HG03460 (cell line): ENCODE data around the gene STON1.
"Not testable (repeated sequence)": the region's sequence is repeated elsewhere in the genome, so short reads cannot be mapped to it uniquely, and the experiment has no call there.

ENCODE experiments used
- ATAC-seq: cut with Tn5 transposase; IDR thresholded peaks from one replicate; pipeline ENCODE4 v1.9.1; 2021; ENCODE audit not compliant: unreplicated experiment

STON1 gene

DNA sequence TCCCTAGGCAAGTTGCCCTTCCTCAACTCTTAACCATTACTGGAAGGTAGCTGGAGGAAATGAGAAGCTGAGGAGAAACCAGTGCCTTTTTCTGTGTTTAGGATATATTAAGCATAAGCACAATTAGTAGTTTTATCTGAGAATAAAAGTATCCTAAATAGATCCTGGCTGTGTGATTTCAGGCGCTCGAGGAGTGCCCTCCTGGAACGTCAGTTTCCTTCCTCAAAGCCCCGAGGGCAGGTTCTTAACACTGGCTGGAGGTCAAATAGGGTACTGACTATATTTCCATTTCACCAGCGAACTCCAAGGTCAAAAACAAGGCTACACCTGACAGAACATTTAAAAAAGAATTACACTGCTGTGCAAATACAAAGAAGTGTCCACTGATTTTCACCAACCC, 1.5 kb upstream of the STON1 start:
- no peak for ATAC-seq

DNA sequence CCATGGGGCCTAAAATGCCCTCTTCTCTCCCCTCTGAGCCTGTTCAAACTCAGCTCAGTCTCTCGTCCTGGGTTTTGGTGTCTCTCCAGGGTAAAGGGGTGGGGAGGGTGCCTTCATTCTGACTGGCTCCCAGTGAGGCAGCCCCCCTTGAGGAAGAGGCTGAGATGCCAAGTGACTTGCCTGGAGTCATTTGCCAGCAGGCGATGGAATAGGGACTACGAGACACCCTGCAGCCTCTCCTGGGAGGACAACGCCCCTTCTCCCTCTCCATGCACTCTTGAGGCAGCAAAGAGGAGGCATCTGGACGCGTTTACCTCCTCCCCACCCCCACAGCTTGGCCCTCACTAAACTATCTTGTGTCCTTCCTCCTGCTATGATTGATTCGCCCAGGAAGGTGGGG, 760 bp upstream of the STON1 start:
- ATAC-seq = no peak

DNA sequence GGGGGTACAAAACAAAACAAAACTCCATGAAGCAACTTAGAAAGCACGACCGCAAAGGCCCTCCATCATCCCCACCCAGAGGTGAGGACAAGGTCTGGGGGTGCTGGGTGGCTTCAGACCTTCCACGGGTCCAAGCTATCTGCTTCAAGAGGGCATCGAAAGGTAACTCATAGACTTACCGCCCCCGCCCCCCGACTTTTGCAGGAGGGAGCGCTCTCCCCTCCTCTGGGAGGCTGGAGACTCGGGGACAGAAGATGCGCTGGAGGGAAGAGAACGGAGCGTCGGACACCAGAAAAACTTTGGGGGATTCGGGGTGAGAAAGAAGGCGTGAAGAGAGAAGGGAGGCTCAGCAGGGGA, 300 bp upstream of the STON1 start:
- no peak for ATAC-seq

DNA sequence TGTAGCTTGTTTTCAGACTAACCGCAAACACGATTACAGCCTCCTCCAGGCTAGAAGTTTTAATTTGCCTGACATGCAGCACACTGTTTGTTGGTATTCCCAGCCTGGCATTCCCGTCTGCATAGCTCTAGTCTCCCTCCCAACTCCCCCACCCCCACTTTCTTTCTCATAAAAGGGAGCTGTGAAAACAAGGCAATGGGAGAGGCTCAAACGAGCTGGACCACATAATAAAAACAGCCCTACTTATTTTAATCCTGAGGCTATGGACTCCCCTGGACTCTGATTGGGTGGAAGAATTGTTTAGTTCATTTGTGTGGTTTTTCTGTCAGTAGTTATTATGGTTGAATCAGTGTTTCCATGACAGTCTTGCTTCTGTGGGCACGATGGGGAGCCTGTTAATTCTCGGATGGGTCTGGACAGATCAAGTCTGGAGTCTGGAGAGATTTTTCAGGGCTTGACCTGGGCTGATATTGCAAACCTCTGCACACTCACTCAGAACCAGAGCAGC, 1.2 kb downstream of the STON1 start:
- no peak for ATAC-seq

DNA sequence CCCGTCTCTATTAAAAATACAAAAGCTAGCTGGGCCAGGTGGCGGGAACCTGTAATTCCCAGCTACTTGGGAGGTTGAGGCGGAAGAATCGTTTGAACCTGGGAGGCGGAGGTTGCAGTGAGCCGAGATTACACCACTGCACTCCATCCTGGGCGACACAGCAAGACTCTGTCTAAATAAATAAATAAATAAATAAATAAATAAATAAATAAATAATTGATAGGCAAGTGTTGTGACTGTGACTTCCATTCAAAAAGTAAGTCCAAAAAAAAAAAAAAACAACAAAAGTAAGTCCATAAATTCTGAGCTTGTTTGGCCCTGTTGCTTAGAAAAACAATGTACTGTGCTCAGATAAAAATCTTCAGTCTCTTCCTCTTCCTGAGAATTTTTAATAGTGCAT, 2.2 kb downstream of the STON1 start:
- ATAC-seq = no peak

DNA sequence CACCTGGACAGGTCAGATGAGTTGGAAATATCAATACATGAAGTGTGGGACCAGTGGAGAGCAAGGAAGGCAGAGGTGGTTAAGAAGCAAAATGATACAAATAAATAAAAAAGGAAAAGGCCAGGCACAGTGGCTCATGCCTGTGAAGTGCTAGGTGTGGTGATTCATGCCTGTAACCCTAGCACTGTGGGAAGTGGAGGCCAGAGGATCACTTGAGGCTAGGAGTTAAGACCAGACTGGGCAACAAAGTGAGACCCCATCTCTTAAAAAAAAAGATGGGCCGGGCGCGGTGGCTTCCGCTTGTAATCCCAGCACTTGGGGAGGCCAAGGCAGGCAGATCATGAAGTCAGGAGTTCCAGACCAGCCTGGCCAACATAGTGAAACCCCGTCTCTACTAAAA, 2.9 kb downstream of the STON1 start:
- ATAC-seq = no peak

DNA sequence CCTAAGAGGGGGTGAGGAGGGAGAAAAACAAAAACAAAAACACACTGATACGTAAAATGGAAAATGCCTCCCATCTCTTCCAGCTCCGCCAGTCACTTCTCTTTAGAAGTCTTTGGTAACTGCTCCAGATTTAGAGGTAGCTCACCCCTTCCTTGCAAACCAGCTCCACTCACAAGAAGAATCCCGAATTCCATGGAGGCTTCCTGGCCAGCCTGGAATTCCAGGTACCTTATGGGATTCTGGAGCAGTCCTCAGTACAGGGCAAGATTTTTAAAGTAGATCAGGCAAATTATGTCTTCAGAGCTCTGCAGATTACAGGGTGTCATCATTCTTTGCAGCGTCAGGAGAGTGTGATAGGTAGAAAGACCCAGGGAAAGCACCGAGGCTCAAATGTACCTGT, 4.8 kb downstream of the STON1 start:
- ATAC-seq = no peak

DNA sequence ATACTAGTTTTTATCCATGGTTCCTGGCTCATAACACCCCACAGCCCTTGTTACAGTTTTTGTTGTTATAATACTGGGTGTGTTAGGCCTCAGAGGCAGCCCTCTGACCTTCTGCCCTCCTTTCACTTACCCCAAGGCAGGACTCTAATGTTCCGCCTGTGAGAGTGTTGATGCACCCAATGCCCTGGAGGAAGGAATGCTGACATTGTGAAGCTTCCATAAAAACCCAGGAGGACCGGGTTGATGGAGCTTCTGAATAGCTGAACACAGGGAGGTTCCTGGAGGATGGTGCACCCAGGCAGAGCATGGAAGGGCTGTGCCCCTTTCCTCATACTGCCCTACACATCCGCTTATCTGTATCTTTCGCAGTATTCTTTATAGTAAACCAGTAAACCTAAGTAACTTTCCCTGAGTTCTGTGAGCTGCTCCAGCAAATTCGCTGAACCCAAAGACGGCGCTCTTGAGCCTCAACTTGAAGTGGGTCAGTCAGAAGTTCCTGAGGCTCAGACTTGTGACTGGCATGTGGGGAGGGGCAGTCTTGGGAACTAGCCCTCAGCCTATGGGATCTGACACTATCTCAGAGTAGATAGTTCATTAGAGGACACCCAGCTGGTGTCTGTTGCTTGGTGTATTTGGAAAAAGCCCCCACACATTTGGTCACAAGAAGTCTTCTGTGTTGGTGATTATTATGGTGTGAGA, 10.4 kb downstream of the STON1 start:
- no peak for ATAC-seq

DNA sequence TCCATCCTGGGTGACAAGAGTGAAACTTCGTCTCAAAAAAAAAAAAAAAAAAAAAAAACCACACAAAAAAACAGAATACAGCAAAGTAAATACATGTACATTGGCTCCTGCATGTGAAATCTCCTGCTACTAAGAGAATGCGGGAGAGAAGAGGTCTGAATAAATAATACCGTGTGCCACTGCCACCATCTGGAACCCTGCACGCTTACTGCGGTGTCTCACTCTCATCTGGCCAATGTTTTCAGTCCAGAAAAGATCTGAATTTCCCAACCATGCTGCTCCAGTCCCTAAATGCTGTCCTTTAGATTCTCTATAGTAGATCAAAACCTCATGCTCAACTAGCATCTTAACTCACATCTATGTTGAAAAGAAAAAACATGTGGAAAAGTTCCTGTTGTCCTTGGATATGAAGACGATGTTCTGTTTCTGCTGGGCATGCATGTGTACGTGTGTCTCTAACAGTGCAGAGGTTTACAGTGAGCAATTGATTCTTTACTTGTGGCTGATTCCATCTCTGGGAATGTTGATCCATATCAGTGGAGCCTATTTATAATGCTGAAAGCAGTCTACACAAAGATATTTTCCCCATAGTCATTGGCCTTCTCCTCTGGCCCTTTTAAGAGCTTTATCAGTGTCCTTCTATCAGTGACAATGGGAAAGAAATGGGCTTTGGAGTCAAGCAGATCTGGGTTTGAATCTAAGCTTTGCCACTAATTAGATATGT, 11.9 kb downstream of the STON1 start:
- no peak for ATAC-seq

DNA sequence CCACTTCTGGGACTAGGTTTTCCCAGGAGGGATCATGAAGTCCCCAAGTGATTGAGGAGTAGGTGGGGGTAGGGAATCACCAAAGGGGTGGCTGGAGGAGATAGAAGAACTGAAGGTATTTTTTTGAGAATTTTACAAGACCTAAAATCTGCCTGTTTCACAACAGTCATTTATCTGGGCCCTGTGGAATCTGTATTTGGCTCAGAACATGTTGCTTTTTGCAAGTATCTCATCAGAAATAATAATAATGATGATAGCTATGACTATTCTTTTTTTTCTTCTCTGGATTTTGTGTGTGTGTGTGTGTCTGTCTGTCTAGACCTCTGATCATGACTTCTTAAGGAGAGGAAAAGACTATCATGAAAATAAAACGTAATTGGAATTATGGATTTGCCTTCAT, 13.9 kb downstream of the STON1 start:
- no peak for ATAC-seq

DNA sequence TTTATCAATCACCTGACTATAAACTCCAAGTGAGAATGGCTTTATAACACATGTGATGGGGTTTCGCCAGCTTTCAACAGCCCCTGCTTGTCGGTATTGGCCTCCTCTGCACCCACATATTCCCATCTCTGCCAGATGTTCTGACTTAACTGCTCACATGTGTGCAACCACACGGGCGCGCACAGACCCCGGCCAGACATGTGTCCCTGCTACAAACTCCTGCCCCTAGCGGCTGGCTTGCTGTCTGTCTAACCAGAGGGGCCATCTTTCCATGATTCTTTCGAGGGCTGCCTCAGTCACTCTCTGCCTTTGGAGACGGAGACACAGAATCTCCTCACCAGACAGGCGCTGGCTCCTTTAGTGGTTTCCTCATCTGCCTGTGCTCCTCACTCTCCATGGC, 15.3 kb downstream of the STON1 start:
- ATAC-seq = no peak

DNA sequence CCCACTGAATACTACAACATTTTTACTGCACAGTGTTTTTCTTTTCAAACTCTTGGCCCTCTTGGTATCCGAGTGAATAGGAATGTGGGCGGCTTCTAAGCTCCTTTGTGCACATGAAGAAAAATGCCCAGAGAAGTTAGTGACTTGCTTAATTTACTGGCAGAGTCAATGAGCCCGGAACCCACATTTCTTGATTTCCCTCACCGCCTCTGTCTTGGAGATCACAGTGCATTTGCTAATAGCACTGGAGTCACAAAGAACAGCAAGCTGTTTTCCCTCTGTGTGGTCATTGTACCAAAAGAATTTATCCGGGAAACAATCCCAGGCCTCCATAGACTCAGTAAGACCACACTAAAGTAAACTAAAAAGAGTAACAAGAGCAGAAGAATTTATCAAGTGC, 18.9 kb downstream of the STON1 start:
- no peak for ATAC-seq

DNA sequence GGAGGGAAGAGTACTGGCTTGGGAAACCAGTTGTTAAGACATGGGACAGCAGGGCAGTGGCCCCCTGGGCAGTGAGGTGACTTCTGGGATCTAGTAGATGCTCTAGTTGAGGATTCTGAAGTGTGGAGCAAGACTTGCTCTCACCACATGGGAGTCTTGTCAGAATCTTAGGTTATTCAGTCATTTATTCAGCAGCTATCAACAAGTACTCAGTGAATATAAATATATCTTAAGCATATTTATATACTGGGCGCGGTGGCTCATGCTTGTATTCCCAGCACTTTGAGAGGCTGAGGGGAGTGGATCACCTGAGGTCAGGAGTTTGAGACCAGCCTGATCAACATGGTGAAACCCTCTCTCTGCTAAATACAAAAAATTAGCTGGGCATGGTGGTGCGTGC, 20.0 kb downstream of the STON1 start:
- no peak for ATAC-seq

DNA sequence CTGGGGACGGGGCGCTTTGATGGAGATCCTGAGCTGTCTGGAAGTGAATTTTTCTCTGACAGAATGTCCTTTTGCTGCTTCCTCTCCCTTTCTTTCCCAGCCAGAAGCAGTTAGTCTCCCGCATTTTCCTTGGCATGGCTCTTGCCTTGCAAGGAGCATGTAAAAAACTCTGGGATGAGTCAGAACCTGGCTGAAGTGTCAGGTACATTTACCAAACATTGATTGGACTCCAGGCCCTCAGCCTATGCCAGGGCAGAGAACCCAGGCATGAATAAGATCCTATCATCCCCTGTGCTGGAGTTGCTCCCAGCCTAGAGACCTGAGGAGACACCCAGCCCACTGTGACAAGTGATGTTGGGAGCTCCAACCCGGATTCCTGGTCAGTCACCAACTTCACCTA, 21.6 kb downstream of the STON1 start:
- ATAC-seq = no peak

DNA sequence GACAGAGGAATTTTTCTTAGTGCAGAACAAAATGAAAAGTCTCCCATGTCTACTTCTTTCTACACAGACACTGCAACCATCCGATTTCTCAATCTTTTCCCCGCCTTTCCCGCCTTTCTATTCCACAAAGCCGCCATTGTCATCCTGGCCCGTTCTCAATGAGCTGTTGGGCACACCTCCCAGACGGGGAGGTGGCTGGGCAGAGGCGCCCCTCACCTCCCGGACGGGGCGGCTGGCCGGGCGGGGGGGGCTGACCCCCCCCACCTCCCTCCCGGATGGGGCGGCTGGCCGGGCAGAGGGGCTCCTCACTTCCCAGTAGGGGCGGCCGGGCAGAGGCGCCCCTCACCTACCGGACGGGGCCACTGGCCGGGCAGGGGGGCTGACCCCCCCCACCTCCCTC, 25.1 kb downstream of the STON1 start:
- ATAC-seq = not testable (repeated sequence)

DNA sequence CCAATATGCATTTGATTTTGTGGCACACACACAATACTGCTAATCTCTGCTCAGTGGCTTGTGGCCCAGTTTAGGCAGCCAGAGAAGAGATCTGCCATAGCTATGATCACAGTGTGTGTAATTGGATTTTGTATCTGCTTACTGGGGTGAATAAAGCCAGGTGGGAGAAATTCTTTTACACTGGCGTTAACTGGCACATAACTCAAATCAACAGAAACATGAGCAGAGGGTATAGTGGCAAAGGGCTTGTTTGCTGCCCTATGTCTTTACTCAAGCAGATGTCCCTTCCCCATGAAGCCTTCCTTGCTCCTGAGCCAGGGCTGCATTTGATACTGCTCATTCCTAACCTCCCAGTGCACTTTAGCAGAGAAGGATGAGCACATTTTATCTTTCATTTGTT, 28.5 kb downstream of the STON1 start:
- no peak for ATAC-seq

DNA sequence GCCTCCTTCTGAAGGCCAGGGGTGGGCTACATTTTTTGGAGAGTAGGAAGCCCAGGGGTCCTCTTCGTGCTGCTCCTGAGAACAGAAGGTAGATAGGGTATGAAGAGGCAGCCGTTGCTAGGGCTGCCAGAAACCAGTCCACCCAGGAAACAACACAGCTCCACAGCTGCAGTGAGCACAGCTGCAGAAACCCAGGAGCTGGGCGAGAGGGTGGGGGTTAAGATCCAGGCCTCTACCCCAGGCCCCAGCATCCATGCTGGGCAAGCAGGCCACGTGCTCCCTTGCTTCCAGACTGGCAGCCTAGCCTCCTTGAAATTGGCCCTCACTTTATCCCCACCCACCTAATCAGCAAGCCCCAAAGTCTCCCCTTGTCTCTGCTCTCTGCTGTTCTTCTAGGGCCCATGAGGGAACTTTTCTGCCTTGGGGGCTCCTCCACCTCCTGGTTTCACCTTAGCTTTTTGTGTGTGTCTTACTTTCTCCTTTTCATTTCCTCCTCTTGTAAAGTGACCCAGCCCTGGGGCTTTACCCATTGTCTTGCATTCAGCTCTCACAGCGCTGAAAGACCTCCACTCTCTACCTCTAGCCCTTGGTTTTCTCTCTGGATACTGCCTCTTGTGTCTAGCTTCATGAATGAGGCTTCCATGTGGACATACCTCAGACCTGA, 30.7 kb downstream of the STON1 start:
- no peak for ATAC-seq

DNA sequence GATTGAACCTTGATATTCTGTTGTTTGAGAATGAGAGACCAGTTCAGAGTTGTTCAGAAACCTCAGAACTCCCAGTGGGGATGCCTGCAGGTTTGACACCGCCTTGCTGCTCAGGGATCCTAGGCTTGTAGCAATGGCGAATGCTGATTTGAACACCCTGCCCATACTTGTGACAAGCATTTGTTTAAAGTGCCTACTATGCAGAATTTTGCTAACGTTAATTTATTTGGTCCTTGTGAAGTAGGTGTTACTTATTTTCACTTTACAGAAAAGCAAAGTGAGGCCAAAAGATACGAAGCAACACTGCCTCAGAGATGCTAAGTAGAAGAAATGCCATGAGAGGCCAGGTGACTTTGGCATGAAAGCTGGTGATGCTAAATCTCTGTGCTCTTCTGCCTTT, 32.3 kb downstream of the STON1 start:
- ATAC-seq = no peak

DNA sequence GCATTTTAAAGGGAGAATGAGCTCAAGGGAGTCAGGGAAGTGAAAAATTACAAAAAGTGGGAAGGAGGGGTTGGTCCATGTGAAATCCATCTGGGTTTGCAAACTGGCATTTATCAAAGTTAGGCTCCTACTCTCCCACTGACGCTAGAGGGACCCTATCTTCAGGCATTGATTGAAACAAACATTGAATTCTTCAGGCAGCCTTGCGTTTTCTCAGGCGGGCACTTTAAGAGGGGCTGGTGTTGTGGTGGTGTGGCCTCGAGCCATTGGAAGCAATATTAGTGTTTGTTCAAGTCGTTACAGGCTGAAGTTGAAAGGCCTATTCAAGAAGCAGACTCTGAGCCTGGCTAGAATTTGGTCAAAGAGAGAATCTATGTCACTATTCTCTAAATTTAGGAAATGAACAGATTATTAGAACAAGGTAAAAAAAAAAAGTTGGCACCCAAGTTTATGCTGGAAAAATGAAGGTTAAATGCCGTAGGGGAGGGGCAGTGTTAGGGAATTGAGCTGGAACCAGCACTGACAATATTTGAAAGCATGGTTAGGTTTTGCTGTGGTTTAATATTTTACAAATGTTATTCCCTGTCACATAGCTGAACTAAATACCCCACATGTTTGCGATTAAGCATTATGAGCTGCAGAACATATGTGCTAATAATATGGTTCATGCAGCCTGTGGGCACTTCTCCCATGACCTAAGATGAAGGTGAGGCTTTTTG, 36.8 kb downstream of the STON1 start:
- ATAC-seq = no peak

DNA sequence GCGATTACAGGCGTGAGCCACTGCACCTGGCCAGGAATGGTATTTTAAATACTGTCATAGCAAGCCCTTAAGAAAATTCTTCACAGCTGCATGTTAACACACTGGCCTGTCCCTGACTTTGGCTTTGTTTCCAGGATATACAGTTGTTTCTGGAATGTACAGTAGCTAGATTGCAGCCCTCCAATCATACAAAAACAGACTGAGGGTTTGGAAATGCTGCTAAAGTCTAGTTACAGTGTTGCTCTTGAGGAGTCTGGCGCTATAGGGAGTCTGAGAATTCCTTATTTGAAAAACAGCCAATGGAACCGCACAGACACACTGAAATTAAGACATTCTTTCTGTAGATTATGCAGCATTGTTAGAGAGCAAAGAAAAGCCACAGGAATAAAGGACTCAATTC, 37.7 kb downstream of the STON1 start:
- ATAC-seq = no peak

DNA sequence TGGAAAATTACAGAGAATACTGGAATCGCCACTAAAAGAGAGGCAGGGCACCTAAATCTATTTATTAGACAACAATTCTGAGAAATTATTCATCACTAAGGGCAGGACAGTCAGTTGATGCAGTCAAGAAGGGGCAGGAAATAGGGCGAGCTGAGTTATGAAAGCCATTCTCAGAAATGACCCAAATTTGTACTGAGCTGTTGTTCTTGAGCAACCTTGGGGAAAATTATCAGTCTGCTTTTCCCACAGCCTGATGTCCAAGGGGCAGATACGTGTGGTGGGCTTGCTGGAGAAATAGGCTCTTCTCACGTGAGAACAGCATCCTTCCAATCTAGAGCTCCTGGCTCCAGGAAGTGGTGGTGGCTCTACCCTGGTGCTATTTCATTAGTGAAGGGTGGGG, 38.6 kb downstream of the STON1 start:
- ATAC-seq = no peak

DNA sequence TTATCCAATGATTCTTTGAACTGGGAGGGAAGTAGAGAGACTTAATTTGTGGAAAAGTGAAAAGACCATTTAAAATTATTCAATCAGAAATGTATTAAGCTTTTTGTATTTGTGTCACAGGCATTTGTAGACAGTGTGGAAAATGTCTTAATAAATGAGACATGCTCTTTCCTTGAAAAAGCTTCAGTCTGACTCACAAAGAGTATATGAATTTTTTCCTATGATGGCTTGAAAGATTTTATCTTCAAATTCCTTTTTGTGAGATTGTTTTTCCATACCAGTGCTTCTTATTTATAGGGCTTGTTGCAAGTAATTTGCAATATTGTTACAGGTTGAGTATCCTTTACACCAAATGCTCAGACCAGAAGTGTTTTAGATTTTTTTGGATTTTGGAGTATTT, 39.5 kb downstream of the STON1 start:
- no peak for ATAC-seq
